SK-N-SH treated with all-trans-retinoic acid at 6 μM for 48 hours (cell line): ENCODE data around the gene SLC2A1.

Source experiments
- ATAC-seq: fragments of 200-7000 bp; cut with Tn5 transposase; 3 replicates; pipeline ENCODE4 v1.9.1; 2020; ENCODE audit warnings: mild to moderate bottlenecking, moderate library complexity
- ARNTL ChIP-seq: fragments of 450-650 bp; formaldehyde crosslinking; IDR thresholded peaks from 2 replicates; pipeline ENCODE4 v1.5.0; 2020; ENCODE audit warnings: low read depth, mild to moderate bottlenecking, moderate library complexity, borderline replicate concordance
- BACH2 ChIP-seq: fragments of 250-450 bp; sonication (Bioruptor Pico); IDR thresholded peaks from 2 replicates; pipeline ENCODE4 v1.9.0; 2021; ENCODE audit warnings: mild to moderate bottlenecking, borderline replicate concordance
- CSDC2 ChIP-seq: fragments of 250-450 bp; sonication (Bioruptor Pico); IDR thresholded peaks from 2 replicates; pipeline ENCODE4 v1.5.0; 2020; ENCODE audit warnings: mild to moderate bottlenecking, moderate library complexity
- CSRNP3 ChIP-seq: fragments of 250-450 bp; sonication (Bioruptor Pico); IDR thresholded peaks from 2 replicates; pipeline ENCODE4 v1.5.1; 2021; ENCODE audit warnings: mild to moderate bottlenecking, moderate library complexity
- ESRRG ChIP-seq: fragments of 250-450 bp; sonication (Bioruptor Pico); IDR thresholded peaks from 2 replicates; pipeline ENCODE4 v1.6.1; 2021; ENCODE audit warnings: mild to moderate bottlenecking
- GLIS3 ChIP-seq: fragments of 250-450 bp; sonication (Bioruptor Pico); IDR thresholded peaks from 2 replicates; pipeline ENCODE4 v1.5.0; 2020; ENCODE audit warnings: mild to moderate bottlenecking, moderate library complexity
- ISL1 ChIP-seq: fragments of 250-450 bp; sonication (Bioruptor Pico); IDR thresholded peaks from 2 replicates; pipeline ENCODE4 v2.1.2; 2022; ENCODE audit warnings: mild to moderate bottlenecking, moderate library complexity
- OSR1 ChIP-seq: fragments of 250-450 bp; sonication (Bioruptor Pico); IDR thresholded peaks from 2 replicates; pipeline ENCODE4 v1.8.0; 2022; ENCODE audit warnings: moderate library complexity, mild to moderate bottlenecking, inconsistent platforms
- PATZ1 ChIP-seq: fragments of 250-450 bp; sonication (Bioruptor Pico); IDR thresholded peaks from 2 replicates; pipeline ENCODE4 v1.8.0; 2020; ENCODE audit warnings: mild to moderate bottlenecking, moderate library complexity, borderline replicate concordance
- PPARA ChIP-seq: fragments of 250-450 bp; sonication (Bioruptor Pico); IDR thresholded peaks from 2 replicates; pipeline ENCODE4 v1.5.0; 2020; ENCODE audit warnings: mild to moderate bottlenecking, borderline replicate concordance
- RARB ChIP-seq: fragments of 250-450 bp; sonication (Bioruptor Pico); IDR thresholded peaks from 2 replicates; pipeline ENCODE4 v1.8.0; 2021; ENCODE audit warnings: mild to moderate bottlenecking, moderate library complexity
- SNAI2 ChIP-seq: fragments of 250-450 bp; sonication (Bioruptor Pico); IDR thresholded peaks from 2 replicates; pipeline ENCODE4 v1.5.0; 2020; ENCODE audit warnings: mild to moderate bottlenecking, moderate library complexity
- TCF4 ChIP-seq: fragments of 250-450 bp; sonication (Bioruptor Pico); IDR thresholded peaks from 2 replicates; pipeline ENCODE4 v1.8.0; 2021; ENCODE audit warnings: mild to moderate bottlenecking, moderate library complexity, borderline replicate concordance
- ZC3H10 ChIP-seq: fragments of 250-450 bp; sonication (Bioruptor Pico); IDR thresholded peaks from 2 replicates; pipeline ENCODE4 v1.5.1; 2021; ENCODE audit warnings: mild to moderate bottlenecking, moderate library complexity
- ZFP3 ChIP-seq: fragments of 250-450 bp; sonication (Bioruptor Pico); IDR thresholded peaks from 2 replicates; pipeline ENCODE4 v1.5.0; 2020; ENCODE audit warnings: mild to moderate bottlenecking, moderate library complexity
- ZFP30 ChIP-seq: fragments of 450-650 bp; formaldehyde crosslinking; IDR thresholded peaks from 2 replicates; pipeline ENCODE4 v1.5.0; 2022; ENCODE audit warnings: mild to moderate bottlenecking, moderate library complexity
- ZNF565 ChIP-seq: fragments of 450-650 bp; formaldehyde crosslinking; conservative IDR thresholded peaks from 2 replicates; pipeline ENCODE4 v1.5.0; 2020; ENCODE audit warnings: low read depth, mild to moderate bottlenecking, moderate library complexity
- ZNF8 ChIP-seq: fragments of 450-650 bp; formaldehyde crosslinking; IDR thresholded peaks from 2 replicates; pipeline ENCODE4 v1.5.0; 2020; ENCODE audit warnings: mild to moderate bottlenecking, moderate library complexity
- TF ChIP-seq, protein P1 (sequence below): fragments of 250-450 bp; sonication (Bioruptor Pico); IDR thresholded peaks from 2 replicates; pipeline ENCODE4 v1.8.0; 2021; ENCODE audit warnings: low read depth, mild to moderate bottlenecking, moderate library complexity, borderline replicate concordance
- TF ChIP-seq, protein P2 (sequence below): fragments of 250-450 bp; sonication (Bioruptor Pico); IDR thresholded peaks from 2 replicates; pipeline ENCODE4 v1.5.0; 2020; ENCODE audit warnings: mild to moderate bottlenecking, moderate library complexity
- TF ChIP-seq, protein P3 (sequence below): fragments of 250-450 bp; sonication (Bioruptor Pico); IDR thresholded peaks from 2 replicates; pipeline ENCODE4 v1.5.1; 2020; ENCODE audit warnings: low read depth, mild to moderate bottlenecking, moderate library complexity

The SLC2A1 gene

GRCh38 chr1:42887366-42887765 lies 71.3 kb downstream of the SLC2A1 start:
- TF ChIP-seq PATZ1 (CRISPR knock-in tag) (no peak), ZNF565 (CRISPR knock-in tag) (no peak)
- TF ChIP-seq, protein P1, sequence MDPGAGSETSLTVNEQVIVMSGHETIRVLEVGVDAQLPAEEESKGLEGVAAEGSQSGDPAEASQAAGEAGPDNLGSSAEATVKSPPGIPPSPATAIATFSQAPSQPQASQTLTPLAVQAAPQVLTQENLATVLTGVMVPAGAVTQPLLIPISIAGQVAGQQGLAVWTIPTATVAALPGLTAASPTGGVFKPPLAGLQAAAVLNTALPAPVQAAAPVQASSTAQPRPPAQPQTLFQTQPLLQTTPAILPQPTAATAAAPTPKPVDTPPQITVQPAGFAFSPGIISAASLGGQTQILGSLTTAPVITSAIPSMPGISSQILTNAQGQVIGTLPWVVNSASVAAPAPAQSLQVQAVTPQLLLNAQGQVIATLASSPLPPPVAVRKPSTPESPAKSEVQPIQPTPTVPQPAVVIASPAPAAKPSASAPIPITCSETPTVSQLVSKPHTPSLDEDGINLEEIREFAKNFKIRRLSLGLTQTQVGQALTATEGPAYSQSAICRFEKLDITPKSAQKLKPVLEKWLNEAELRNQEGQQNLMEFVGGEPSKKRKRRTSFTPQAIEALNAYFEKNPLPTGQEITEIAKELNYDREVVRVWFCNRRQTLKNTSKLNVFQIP (CRISPR knock-in tag), result no peak
- TF ChIP-seq, all 23 proteins: peak for 0
- ATAC-seq, result no peak

DNA sequence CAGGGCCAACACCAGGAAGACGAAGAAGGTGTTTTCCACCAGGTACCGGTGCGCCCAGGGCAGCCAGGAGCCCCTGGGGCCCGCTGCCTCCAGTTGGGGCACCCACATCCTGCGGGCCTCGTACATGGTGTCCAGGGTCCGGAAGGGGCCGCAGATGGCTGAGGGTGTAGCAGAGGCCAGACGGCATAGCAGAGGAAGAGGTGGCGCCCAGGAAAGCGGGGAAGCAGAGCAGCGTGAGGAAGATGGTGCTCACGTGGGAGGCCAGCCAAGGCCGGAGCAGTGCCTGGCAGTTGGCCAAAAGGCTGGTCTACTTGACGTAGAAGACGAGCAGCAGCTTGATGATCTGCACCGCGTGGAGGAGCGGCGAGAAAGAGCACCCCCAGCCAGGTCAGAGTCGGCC lies 71.9 kb downstream of the SLC2A1 start:
- TF ChIP-seq ZNF565 (CRISPR knock-in tag) (no peak), ARNTL (CRISPR knock-in tag) (no peak), TCF4 (CRISPR knock-in tag) (no peak)
- no peak for ATAC-seq

DNA sequence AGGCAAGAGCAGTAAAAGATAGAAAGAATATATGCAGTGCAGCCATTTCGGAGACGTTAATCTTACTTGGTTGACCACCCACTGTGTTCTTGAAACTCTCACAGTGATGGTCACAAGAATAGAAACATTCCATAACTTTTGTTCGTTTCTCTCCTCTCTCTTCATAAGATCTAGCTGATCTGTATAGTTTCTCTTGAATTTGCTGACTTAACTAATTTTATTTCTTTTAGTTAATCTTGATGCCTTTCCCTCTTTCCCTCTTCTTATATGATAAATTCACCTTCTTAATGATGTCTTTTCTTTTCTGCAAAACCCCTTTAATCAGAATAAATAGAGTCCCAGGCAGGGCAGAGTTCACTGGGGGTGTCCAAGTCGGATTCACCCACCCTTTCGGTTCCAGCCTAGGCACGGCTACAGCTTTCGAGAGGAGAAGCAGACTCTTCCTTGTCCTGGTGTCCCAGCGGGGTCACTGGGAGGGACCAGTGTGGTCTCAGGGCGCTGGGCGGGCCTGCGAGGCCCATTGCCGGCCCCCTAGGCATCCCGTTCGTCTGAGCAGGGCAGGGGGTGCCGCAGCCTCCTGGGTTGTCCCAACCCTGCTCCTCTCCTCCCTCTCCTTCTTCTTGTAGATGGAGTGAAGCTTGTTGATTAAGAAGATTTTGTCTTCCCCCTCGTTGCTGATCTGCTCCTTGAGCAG lies 72.5 kb downstream of the SLC2A1 start:
- TF ChIP-seq, protein P2, sequence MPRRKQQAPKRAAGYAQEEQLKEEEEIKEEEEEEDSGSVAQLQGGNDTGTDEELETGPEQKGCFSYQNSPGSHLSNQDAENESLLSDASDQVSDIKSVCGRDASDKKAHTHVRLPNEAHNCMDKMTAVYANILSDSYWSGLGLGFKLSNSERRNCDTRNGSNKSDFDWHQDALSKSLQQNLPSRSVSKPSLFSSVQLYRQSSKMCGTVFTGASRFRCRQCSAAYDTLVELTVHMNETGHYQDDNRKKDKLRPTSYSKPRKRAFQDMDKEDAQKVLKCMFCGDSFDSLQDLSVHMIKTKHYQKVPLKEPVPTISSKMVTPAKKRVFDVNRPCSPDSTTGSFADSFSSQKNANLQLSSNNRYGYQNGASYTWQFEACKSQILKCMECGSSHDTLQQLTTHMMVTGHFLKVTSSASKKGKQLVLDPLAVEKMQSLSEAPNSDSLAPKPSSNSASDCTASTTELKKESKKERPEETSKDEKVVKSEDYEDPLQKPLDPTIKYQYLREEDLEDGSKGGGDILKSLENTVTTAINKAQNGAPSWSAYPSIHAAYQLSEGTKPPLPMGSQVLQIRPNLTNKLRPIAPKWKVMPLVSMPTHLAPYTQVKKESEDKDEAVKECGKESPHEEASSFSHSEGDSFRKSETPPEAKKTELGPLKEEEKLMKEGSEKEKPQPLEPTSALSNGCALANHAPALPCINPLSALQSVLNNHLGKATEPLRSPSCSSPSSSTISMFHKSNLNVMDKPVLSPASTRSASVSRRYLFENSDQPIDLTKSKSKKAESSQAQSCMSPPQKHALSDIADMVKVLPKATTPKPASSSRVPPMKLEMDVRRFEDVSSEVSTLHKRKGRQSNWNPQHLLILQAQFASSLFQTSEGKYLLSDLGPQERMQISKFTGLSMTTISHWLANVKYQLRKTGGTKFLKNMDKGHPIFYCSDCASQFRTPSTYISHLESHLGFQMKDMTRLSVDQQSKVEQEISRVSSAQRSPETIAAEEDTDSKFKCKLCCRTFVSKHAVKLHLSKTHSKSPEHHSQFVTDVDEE (CRISPR knock-in tag), result no peak
- no peak for TF ChIP-seq ZC3H10 (CRISPR knock-in tag)
- TF ChIP-seq, protein P3, sequence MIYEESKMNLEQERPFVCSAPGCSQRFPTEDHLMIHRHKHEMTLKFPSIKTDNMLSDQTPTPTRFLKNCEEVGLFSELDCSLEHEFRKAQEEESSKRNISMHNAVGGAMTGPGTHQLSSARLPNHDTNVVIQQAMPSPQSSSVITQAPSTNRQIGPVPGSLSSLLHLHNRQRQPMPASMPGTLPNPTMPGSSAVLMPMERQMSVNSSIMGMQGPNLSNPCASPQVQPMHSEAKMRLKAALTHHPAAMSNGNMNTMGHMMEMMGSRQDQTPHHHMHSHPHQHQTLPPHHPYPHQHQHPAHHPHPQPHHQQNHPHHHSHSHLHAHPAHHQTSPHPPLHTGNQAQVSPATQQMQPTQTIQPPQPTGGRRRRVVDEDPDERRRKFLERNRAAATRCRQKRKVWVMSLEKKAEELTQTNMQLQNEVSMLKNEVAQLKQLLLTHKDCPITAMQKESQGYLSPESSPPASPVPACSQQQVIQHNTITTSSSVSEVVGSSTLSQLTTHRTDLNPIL (CRISPR knock-in tag), result no peak
- TF ChIP-seq ISL1 (CRISPR knock-in tag), result no peak
- no peak for TF ChIP-seq GLIS3 (CRISPR knock-in tag)
- TF ChIP-seq CSRNP3, result no peak
- no peak for TF ChIP-seq OSR1
- no peak for TF ChIP-seq RARB
- no peak for TF ChIP-seq SNAI2 (CRISPR knock-in tag)
- no peak for TF ChIP-seq ARNTL (CRISPR knock-in tag)
- no peak for TF ChIP-seq ZNF8 (CRISPR knock-in tag)
- no peak for TF ChIP-seq ZFP3 (CRISPR knock-in tag)
- no peak for TF ChIP-seq CSDC2 (CRISPR knock-in tag)
- no peak for TF ChIP-seq PPARA
- TF ChIP-seq BACH2 (CRISPR knock-in tag), result no peak
- no peak for TF ChIP-seq ZFP30 (CRISPR knock-in tag)
- TF ChIP-seq ESRRG, result no peak
- no peak for TF ChIP-seq PATZ1 (CRISPR knock-in tag)
- no peak for TF ChIP-seq ZNF565 (CRISPR knock-in tag)
- no peak for TF ChIP-seq TCF4 (CRISPR knock-in tag)
- TF ChIP-seq, all 23 proteins: peak for 0
- ATAC-seq, result no peak
